HepG2 (cell line): ENCODE measurements around the gene MARCHF9. TPM values are rescaled to one million over a fixed set of nuclear protein-coding genes. Genes with fewer than 3 reads are reported as not detected.

Experiments
- ATAC-seq: fragments of 200-7000 bp; cut with Tn5 transposase; 3 replicates; pipeline ENCODE4 v1.9.1; 2020; ENCODE audit warnings: mild to moderate bottlenecking, moderate library complexity
- BruUV-seq: library from RNA; stranded (reverse); fragments of 400-500 nt; replicated peaks from 2 replicates; lab custom pipeline; 2021; lab: Mats Ljungman, UMichigan
- CTCF ChIA-PET: fragments of 300-600 bp; formaldehyde crosslinking; extraction: SDS; loops from one replicate; lab custom pipeline; 2021; ENCODE audit warnings: low total read pairs, inconsistent platforms, low intra/inter-chr PET ratio; lab: Yijun Ruan, JAX
- POLR2A ChIA-PET: fragments of 350-600 bp; sonication (Branson Sonifier 250); formaldehyde crosslinking; loops from one replicate; lab custom pipeline; 2020; ENCODE audit warnings: antibody characterized with exemption, inconsistent platforms; lab: Yijun Ruan, JAX
- DNase-seq: peaks from one replicate; pipeline ENCODE4 v3.0.0-alpha.2; 2015; ENCODE audit warnings: low spot score
- FAIRE-seq: peaks from 3 replicates; lab custom pipeline; 2011; peaks lifted over from hg19 to GRCh38; lab: Jason Lieb, UNC
- H2AFZ ChIP-seq: one replicate; pipeline ENCODE4 v1.6.1; 2011; ENCODE audit warnings: low read length, inconsistent platforms
- H3K27ac ChIP-seq: fragments of 300-600 bp; 3 replicates; pipeline ENCODE4 v1.8.0; 2011; ENCODE audit warnings: mixed run types, mild to moderate bottlenecking, mixed read lengths, low read length, inconsistent platforms; ENCODE audit not compliant: insufficient read depth; ENCODE audit errors: extremely low read length
- H3K27me3 ChIP-seq, 2 experiments: fragments of 200-600 bp in 1 of 2; 2 replicates in 1 of 2; 3 replicates in 1 of 2; pipeline versions ENCODE4 v1.6.0 to v1.8.0; 2011; ENCODE audit warnings: low read length in 2 of 2, mild to moderate bottlenecking in 2 of 2, moderate library complexity in 2 of 2, inconsistent platforms in 1 of 2; ENCODE audit not compliant: insufficient read depth in 2 of 2, control insufficient read depth in 1 of 2
- H3K36me3 ChIP-seq, 2 experiments: fragments of 200-600 bp in 1 of 2; replicated peaks in 1 of 2; 2 replicates in 1 of 2; 3 replicates in 1 of 2; pipeline versions ENCODE4 v1.5.1 to v1.8.0; 2011; ENCODE audit warnings: low read length in 2 of 2, inconsistent platforms in 1 of 2; ENCODE audit not compliant: insufficient read depth in 2 of 2, control insufficient read depth in 1 of 2
- H3K4me1 ChIP-seq: 2 replicates; pipeline ENCODE4 v1.5.1; 2012; ENCODE audit warnings: low read length, inconsistent platforms; ENCODE audit not compliant: insufficient read depth
- H3K4me2 ChIP-seq: 2 replicates; pipeline ENCODE4 v1.6.0; 2011; ENCODE audit warnings: low read depth, low read length, inconsistent platforms
- H3K4me3 ChIP-seq, 3 experiments: fragments of 200-600 bp in 1 of 3; sonication (generic), shearing (Covaris generic) in 1 of 3; replicated peaks in 1 of 3; 2 replicates each; pipeline ENCODE4 v1.5.1; 2011 to 2016; ENCODE audit warnings: low read length in 3 of 3, inconsistent platforms in 2 of 3, low read depth in 2 of 3, mild to moderate bottlenecking in 2 of 3, control low read depth in 1 of 3, mixed read lengths in 1 of 3; ENCODE audit not compliant: insufficient read depth in 1 of 3
- H3K79me2 ChIP-seq: one replicate; pipeline ENCODE4 v1.6.1; 2011; ENCODE audit warnings: low read length, inconsistent platforms; ENCODE audit not compliant: insufficient read depth
- H3K9ac ChIP-seq: 2 replicates; pipeline ENCODE4 v1.6.0; 2011; ENCODE audit warnings: mild to moderate bottlenecking, low read depth, low read length, inconsistent platforms; ENCODE audit not compliant: insufficient read depth
- H3K9me3 ChIP-seq: 2 replicates; pipeline ENCODE4 v1.5.1; 2012; ENCODE audit warnings: mild to moderate bottlenecking, low read length
- H4K20me1 ChIP-seq: 2 replicates; pipeline ENCODE4 v1.6.0; 2011; ENCODE audit warnings: inconsistent platforms, mild to moderate bottlenecking, low read length, moderate library complexity; ENCODE audit not compliant: insufficient read depth
- ASH2L ChIP-seq: fragments of 300-600, 200-600 bp; sonication (generic); IDR thresholded peaks from 2 replicates; pipeline ENCODE4 v1.7.0; 2017; ENCODE audit warnings: low read depth, mild to moderate bottlenecking, moderate library complexity, mixed read lengths, low read length; ENCODE audit not compliant: insufficient read length
- CEBPG ChIP-seq: IDR thresholded peaks from 2 replicates; pipeline ENCODE4 v1.6.1; 2016
- IKZF4 ChIP-seq: sonication (generic); formaldehyde crosslinking; IDR thresholded peaks from 2 replicates; pipeline ENCODE4 v1.5.1; 2020; ENCODE audit warnings: borderline replicate concordance, mild to moderate bottlenecking, low read depth, missing genetic modification reagents; ENCODE audit errors: not compliant biosample characterization
- SNAI1 ChIP-seq: sonication (generic); formaldehyde crosslinking; IDR thresholded peaks from 2 replicates; pipeline ENCODE4 v1.5.0; 2020; ENCODE audit warnings: mild to moderate bottlenecking, missing genetic modification reagents, borderline replicate concordance
- YEATS4 ChIP-seq: sonication (generic); formaldehyde crosslinking; IDR thresholded peaks from 2 replicates; pipeline ENCODE4 v1.4.0; 2020; ENCODE audit warnings: missing genetic modification reagents, borderline replicate concordance
- ZNF232 ChIP-seq: sonication (generic); formaldehyde crosslinking; IDR thresholded peaks from 2 replicates; pipeline ENCODE4 v1.4.0; 2020; ENCODE audit warnings: missing genetic modification reagents, borderline replicate concordance
- ZNF672 ChIP-seq: sonication (generic); formaldehyde crosslinking; IDR thresholded peaks from 2 replicates; pipeline ENCODE4 v1.8.1; 2022; ENCODE audit warnings: missing genetic modification reagents
- ZSCAN25 ChIP-seq: sonication (generic); formaldehyde crosslinking; IDR thresholded peaks from 2 replicates; pipeline ENCODE4 v1.8.0; 2022; ENCODE audit warnings: mild to moderate bottlenecking, missing genetic modification reagents
- WGBS: methylation state at CpG from one replicate; pipeline ENCODE4 v1.1.6; 2017; ENCODE audit warnings: low lambda C conversion rate; 5-methylcytosine and 5-hydroxymethylcytosine counted together
- in situ Hi-C: cut with HindIII; loops from 2 replicates; pipeline ENCODE4 v1.10.0; 2017; ENCODE audit warnings: low pct_unique_long_range_greater_than_20kb; ENCODE audit not compliant: extremely low pct_ligation_motif_present
- intact Hi-C: fragments of 100-400 bp; cut with micrococcal nuclease; formaldehyde crosslinking; loops from one replicate; pipeline ENCODE4 v1.10.0; 2022; ENCODE audit not compliant: unreplicated experiment
- polyA plus RNA-seq, 8 experiments: library from polyadenylated mRNA; depleted of rRNA in 3 of 8; stranded (reverse) in 7 of 8; unstranded in 1 of 8; fragments of >200 nt; fragmentation: Illumina TruSeq in 4 of 8; extraction: Trizol in 4 of 8; gene quantifications; 2 replicates each; pipeline versions ENCODE4 v1.2.1 to v1.2.3, GENCODE V29; 2011 to 2016; ENCODE audit warnings: low read depth in 4 of 8, missing spikeins in 1 of 8, mixed read lengths in 1 of 8; ENCODE audit not compliant: insufficient read depth in 1 of 8
- total RNA-seq, 5 experiments: library from RNA; depleted of rRNA; stranded (reverse); fragments of >200 nt; fragmentation: Illumina TruSeq; extraction: Trizol; gene quantifications; 2 replicates each; pipeline ENCODE4 v1.2.3, GENCODE V29; 2016; ENCODE audit warnings: low read depth in 1 of 5
- TF ChIP-seq, protein P1 (sequence below): sonication (generic); IDR thresholded peaks from 2 replicates; pipeline ENCODE4 v1.6.1; 2016; ENCODE audit warnings: low read depth, borderline replicate concordance
- TF ChIP-seq, protein P2 (sequence below): sonication (generic); formaldehyde crosslinking; IDR thresholded peaks from 2 replicates; pipeline ENCODE4 v1.4.0; 2020; ENCODE audit warnings: missing genetic modification reagents, borderline replicate concordance
- TF ChIP-seq, protein P3 (sequence below): sonication (generic); formaldehyde crosslinking; IDR thresholded peaks from 2 replicates; pipeline ENCODE4 v1.4.0; 2020; ENCODE audit warnings: missing genetic modification reagents, mild to moderate bottlenecking, borderline replicate concordance

MARCHF9 gene
- total and polyA plus RNA-seq, 2 of the 13 experiments (the other 11 are each of a cell fraction or from before 2014, with no cell fraction given): 5.7 to 9.6 TPM

DNA sequence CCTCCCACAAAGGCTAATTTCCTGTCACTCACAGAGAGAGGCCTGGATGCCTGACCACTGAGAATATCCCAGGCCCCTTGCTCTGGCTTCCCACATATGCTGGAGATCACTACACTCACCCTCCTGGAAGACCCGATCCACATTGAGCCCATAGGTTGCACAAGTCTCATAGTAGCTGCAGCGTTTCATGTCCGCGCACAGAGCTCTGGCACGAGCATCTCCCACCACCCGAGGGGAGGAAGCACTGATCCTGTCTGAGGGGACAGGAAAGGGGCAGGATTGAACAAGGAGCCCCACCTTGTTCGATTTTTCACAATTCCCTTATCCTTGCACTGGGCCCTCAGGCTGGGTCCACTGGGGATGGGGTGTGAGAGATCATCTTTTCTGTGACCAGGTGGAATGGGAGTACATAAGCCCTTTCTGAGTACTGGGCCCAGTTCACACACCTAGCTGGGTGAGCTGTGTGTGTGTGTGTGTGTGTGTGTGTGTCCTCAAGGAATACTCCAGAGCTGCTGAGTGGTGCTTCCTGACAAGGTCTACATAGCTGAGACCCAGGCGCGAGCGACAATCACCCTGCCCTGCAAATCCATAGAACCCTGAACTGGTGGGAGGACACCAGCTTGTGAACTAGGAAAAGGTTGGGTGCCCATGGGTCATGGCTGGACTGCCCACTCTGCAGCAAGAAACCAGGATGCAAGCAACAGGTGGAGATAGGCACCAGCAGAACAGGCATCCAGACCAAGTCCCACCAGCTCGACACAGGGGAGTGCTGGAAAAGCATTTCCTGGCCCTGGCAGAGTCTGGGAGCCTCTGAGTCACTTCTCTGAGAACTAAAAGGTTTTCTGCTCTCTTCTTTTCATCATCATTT, 21.9 kb upstream of the MARCHF9 start (continued):
- TF ChIP-seq, protein P1, sequence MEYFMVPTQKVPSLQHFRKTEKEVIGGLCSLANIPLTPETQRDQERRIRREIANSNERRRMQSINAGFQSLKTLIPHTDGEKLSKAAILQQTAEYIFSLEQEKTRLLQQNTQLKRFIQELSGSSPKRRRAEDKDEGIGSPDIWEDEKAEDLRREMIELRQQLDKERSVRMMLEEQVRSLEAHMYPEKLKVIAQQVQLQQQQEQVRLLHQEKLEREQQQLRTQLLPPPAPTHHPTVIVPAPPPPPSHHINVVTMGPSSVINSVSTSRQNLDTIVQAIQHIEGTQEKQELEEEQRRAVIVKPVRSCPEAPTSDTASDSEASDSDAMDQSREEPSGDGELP: no peak
- TF ChIP-seq IKZF4 (CRISPR knock-in tag): no peak
- TF ChIP-seq, all 625 proteins: peak for 0

GRCh38 chr12:57733928-57734327, 21.0 kb upstream of the MARCHF9 start:
- intact Hi-C loops: no loop called here
- Histone ChIP-seq H2AFZ (no peak overlapping the region), H3K4me2 (no peak overlapping the region), H3K36me3 (no peaks in the 10 kb centered on the region), H3K79me2 (no peaks in the 10 kb centered on the region), H4K20me1 (no peaks in the 10 kb centered on the region), H3K4me1 (peaks cover 36% of the 10 kb centered on the region), H3K27ac (no peak overlapping the region), H3K27me3 (peaks cover 11 to 63% of the 10 kb centered on the region in 2 experiments), H3K9ac (no peak overlapping the region), H3K9me3 (no peaks in the 10 kb centered on the region), H3K4me3 (no peak overlapping the region)
- no peak for DNase-seq
- in situ Hi-C loops: no loop called here
- ChIA-PET POLR2A (interaction anchor here (0.6 to 3.3 kb wide), 3 partner anchors 8 to 112 kb away, joined by 3 to 29 read pairs (median 10); partner anchors contain the start of gene TSPAN31), CTCF (no interaction called here)
- ATAC-seq: no peak
- no TSS peak for BruUV-seq
- no peak for FAIRE-seq
- 60% methylated on average over 4 of the region's 6 CpGs for WGBS
- no peak for TF ChIP-seq ASH2L
- no peak for TF ChIP-seq YEATS4 (CRISPR knock-in tag)
- TF ChIP-seq ZNF232 (CRISPR knock-in tag): no peak
- TF ChIP-seq IKZF4 (CRISPR knock-in tag): no peak
- TF ChIP-seq, protein P2, sequence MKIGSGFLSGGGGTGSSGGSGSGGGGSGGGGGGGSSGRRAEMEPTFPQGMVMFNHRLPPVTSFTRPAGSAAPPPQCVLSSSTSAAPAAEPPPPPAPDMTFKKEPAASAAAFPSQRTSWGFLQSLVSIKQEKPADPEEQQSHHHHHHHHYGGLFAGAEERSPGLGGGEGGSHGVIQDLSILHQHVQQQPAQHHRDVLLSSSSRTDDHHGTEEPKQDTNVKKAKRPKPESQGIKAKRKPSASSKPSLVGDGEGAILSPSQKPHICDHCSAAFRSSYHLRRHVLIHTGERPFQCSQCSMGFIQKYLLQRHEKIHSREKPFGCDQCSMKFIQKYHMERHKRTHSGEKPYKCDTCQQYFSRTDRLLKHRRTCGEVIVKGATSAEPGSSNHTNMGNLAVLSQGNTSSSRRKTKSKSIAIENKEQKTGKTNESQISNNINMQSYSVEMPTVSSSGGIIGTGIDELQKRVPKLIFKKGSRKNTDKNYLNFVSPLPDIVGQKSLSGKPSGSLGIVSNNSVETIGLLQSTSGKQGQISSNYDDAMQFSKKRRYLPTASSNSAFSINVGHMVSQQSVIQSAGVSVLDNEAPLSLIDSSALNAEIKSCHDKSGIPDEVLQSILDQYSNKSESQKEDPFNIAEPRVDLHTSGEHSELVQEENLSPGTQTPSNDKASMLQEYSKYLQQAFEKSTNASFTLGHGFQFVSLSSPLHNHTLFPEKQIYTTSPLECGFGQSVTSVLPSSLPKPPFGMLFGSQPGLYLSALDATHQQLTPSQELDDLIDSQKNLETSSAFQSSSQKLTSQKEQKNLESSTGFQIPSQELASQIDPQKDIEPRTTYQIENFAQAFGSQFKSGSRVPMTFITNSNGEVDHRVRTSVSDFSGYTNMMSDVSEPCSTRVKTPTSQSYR (CRISPR knock-in tag): no peak
- no peak for TF ChIP-seq ZNF672 (CRISPR knock-in tag)
- TF ChIP-seq, protein P3, sequence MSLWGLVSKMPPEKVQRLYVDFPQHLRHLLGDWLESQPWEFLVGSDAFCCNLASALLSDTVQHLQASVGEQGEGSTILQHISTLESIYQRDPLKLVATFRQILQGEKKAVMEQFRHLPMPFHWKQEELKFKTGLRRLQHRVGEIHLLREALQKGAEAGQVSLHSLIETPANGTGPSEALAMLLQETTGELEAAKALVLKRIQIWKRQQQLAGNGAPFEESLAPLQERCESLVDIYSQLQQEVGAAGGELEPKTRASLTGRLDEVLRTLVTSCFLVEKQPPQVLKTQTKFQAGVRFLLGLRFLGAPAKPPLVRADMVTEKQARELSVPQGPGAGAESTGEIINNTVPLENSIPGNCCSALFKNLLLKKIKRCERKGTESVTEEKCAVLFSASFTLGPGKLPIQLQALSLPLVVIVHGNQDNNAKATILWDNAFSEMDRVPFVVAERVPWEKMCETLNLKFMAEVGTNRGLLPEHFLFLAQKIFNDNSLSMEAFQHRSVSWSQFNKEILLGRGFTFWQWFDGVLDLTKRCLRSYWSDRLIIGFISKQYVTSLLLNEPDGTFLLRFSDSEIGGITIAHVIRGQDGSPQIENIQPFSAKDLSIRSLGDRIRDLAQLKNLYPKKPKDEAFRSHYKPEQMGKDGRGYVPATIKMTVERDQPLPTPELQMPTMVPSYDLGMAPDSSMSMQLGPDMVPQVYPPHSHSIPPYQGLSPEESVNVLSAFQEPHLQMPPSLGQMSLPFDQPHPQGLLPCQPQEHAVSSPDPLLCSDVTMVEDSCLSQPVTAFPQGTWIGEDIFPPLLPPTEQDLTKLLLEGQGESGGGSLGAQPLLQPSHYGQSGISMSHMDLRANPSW: no peak
- no peak for TF ChIP-seq CEBPG (CRISPR knock-in tag)
- TF ChIP-seq ZSCAN25: no peak
- TF ChIP-seq SNAI1 (CRISPR knock-in tag): no peak
